ENCODE results near the gene TPST1.

The TPST1 gene

DNA sequence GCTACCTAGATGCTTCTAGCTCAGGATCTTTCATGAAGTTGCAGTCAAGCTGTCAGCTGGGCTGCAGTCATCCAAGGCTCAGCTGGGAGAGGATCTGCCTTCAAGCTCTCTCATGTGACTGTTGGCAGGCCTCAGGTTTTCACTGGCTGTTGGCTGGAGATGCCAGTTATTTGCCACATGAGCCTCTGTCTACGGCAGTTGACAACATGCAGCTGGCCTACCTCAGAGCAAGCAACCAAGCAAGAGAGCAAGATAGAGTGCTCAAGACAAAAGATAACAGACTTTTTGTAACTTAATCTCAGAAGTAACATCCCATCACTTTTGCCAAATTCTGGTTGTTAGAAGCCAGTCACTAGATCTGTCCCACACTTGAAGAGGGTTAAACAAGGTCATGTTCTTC, 125.8 kb downstream of the TPST1 start:
- TF ChIP-seq, protein P1, sequence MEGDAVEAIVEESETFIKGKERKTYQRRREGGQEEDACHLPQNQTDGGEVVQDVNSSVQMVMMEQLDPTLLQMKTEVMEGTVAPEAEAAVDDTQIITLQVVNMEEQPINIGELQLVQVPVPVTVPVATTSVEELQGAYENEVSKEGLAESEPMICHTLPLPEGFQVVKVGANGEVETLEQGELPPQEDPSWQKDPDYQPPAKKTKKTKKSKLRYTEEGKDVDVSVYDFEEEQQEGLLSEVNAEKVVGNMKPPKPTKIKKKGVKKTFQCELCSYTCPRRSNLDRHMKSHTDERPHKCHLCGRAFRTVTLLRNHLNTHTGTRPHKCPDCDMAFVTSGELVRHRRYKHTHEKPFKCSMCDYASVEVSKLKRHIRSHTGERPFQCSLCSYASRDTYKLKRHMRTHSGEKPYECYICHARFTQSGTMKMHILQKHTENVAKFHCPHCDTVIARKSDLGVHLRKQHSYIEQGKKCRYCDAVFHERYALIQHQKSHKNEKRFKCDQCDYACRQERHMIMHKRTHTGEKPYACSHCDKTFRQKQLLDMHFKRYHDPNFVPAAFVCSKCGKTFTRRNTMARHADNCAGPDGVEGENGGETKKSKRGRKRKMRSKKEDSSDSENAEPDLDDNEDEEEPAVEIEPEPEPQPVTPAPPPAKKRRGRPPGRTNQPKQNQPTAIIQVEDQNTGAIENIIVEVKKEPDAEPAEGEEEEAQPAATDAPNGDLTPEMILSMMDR (conservative IDR thresholded peaks at IDR 0.05), result no peak
- no peak overlapping the region for H3K27ac ChIP-seq

DNA sequence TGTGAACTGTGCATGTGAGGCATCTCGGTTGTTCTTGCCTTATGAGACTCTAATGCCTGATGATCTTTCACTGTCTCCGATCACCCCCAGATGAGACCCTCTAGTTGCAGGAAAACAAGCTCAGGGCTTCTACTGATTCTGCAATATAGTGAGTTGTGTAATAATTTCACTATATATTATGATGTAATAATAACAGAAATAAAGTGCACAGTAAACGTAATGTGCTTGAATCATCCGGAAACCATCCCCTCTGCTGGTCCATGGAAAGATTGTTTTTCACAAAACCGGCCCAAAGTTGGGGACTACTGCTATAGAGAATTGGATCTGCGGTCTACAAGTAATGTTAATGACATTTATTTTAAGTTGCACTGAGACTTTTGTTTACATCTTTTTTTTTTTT, 126.7 kb downstream of the TPST1 start:
- H3K27ac ChIP-seq, result no peak overlapping the region
- TF ChIP-seq, protein P1 (conservative IDR thresholded peaks at IDR 0.05), result no peak

DNA sequence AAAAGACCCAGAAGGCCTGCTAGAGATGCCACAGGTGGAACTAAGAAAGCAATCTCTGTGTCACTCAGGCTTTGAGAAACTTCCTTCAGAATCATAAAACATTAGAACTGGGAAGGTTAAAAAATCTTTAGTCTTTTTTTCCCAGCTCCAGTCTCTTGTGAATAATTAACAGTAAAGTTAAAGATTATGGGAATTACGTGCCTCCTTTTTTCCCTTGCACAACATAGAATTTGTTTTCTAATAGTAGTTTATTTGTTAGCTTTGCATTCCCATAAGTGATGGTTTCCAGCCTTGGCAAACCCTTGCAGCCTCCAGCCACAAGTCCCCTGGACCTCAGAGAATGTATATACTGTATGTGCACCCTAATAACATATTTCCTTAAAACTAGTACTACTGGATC, 128.3 kb downstream of the TPST1 start:
- no peak overlapping the region for H3K27ac ChIP-seq
- TF ChIP-seq, protein P1 (conservative IDR thresholded peaks at IDR 0.05), result no peak

DNA sequence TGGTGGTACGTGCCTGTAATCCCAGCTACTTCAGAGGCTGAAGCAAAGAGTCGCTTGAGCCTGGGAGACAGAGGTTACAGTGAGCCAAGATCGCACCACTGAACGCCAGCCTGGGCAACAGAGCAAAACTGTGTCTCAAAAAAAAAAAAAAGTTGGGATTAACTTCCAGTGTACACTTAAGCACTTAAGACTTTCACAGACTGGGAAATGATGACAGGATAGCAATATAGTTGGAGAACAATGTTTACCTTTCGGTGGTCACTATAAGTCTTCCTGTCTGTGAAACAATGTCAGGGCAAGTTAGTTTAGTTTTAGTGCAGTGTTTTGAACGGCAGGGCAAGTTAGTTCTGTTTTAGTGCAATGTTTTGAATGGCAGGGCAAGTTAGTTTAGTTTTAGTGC, 130.2 kb downstream of the TPST1 start:
- TF ChIP-seq, protein P1 (conservative IDR thresholded peaks at IDR 0.05), result no peak
- no peak overlapping the region for H3K27ac ChIP-seq

DNA sequence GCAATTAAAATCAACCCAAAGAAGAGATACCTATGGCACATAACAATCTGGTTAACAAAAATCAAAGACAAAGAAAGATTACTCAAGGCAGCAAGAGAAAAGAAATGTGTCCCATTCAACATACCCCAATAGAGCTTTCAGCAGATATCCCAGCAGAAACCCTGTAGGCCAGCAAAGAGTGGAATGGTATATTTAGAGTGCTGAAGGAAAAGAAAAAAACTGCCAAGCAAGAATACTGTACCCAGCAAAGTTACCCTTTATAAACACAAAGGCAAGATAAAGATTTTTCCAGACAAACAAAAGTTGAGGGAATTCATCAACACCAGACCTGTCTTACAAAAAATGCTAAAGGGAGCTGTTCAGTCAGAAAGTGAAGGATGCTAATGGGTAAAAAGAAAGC, 131.6 kb downstream of the TPST1 start:
- no peak overlapping the region for H3K27ac ChIP-seq
- TF ChIP-seq, protein P1 (conservative IDR thresholded peaks at IDR 0.05), result no peak

DNA sequence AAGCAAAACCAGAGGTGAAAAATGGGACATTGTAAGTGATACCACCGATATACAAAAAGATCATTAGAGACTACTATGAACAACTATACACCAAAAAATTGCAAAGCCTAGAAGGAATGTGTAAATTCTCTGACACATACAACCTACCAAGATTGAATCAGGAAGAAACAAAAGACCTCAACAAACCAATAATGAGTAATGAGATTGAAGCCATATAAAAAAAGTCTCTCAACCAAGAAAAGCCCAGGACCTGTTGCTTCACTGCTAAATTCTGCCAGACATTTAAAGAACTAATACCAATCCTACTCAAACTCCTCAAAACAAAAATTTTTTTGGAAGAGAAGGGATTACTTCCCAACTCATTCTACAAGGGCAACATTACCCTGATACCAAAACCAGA, 134.0 kb downstream of the TPST1 start:
- no peak overlapping the region for H3K27ac ChIP-seq
- TF ChIP-seq, protein P1 (conservative IDR thresholded peaks at IDR 0.05), result no peak

DNA sequence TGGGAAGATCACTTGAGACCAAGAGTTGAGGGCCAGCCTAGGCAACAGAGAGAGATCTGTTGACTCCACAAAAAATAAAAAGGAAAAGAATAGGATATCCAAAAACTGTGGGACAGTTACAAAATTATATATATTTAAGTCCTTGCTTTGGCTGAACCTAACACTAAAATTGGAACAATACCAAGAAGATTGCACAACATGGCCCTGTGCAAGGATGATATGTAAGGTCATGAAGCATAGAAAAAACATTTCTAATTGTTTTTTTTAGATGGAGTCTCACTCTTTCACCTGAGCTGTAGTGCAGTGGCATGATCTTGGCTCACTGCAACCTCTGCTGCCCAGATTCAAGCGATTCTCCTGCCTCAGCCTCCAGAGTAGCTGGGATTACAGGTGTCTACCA, 139.0 kb downstream of the TPST1 start:
- TF ChIP-seq, protein P1 (conservative IDR thresholded peaks at IDR 0.05), result no peak
- H3K27ac ChIP-seq, result no peak overlapping the region

DNA sequence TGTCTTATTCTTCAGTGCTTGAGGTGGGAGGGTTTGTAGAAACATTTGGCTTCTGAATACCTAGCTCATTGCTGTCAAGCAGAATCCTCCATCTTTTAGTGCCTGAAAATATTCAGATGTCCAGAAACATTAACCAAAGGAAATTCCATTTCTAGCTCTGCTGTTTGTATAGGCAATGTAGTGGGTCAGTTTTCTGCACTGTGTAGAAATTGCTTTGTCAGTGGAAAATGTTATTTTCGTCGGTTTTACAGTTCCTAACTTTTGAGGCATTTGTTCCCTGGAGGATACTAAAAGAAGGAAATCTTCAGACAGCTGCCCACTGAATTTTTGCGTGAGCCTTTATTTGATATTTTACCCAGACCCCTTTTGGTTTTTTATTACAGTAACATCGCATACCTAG, 143.4 kb downstream of the TPST1 start:
- H3K27ac ChIP-seq, result peak overlapping the region; percentile 94
- TF ChIP-seq, protein P1 (conservative IDR thresholded peaks at IDR 0.05), result no peak

All from VCaP (cell line).